Activated CD4-positive, alpha-beta T cell treated with anti-CD3 and anti-CD28 coated beads, Interleukin-2, amount 10 ng/mL, durations not matched to agents 24 days and 14 days (primary cell): Measurements from ENCODE around the gene MEIS2. TPM values are rescaled to one million over a fixed set of nuclear protein-coding genes. Genes with fewer than 3 reads are reported as not detected.

Source experiments
- DNase-seq: peaks from one replicate; pipeline ENCODE4 v3.0.0; 2022
- H3K27ac Mint-ChIP-seq: one replicate; pipeline ENCODE4 v1.8.0; 2022; ENCODE audit warnings: mild to moderate bottlenecking, mixed read lengths
- H3K27me3 Mint-ChIP-seq: one replicate; pipeline ENCODE4 v1.8.0; 2022; ENCODE audit warnings: mixed read lengths
- H3K36me3 Mint-ChIP-seq: one replicate; pipeline ENCODE4 v1.8.0; 2022; ENCODE audit warnings: low read depth, mild to moderate bottlenecking, mixed read lengths
- H3K4me1 Mint-ChIP-seq: one replicate; pipeline ENCODE4 v1.8.0; 2021; ENCODE audit warnings: mixed read lengths
- H3K4me3 Mint-ChIP-seq: one replicate; pipeline ENCODE4 v1.8.0; 2022; ENCODE audit warnings: mild to moderate bottlenecking, moderate library complexity, mixed read lengths
- H3K9me3 Mint-ChIP-seq: one replicate; pipeline ENCODE4 v1.8.0; 2021; ENCODE audit warnings: mixed read lengths
- intact Hi-C: fragments of 100-400 bp; cut with micrococcal nuclease; formaldehyde crosslinking; loops from one replicate; pipeline ENCODE4 v1.15.1; 2023
- total RNA-seq: library from RNA; stranded (reverse); gene quantifications from 2 replicates; pipeline ENCODE4 v1.2.3, GENCODE V29; 2022

Gene MEIS2
- total RNA-seq, 1 donor from 2014 or later, result not detected

GRCh38 chr15:37017031-37017625 is 83.2 kb downstream of the MEIS2 start:
- Mint-ChIP-seq H3K4me1 (no peaks in the 10 kb centered on the region), H3K27ac (no peak overlapping the region), H3K9me3 (no peaks in the 10 kb centered on the region), H3K4me3 (no peak overlapping the region), H3K27me3 (no peaks in the 10 kb centered on the region), H3K36me3 (no peaks in the 10 kb centered on the region)
- DNase-seq, result no peak
- intact Hi-C loops, result no loop called here

GRCh38 chr15:37016231-37016630 is 84.1 kb downstream of the MEIS2 start:
- Mint-ChIP-seq H3K27me3 (no peaks in the 10 kb centered on the region), H3K4me3 (no peak overlapping the region), H3K4me1 (no peaks in the 10 kb centered on the region), H3K27ac (no peak overlapping the region), H3K9me3 (no peaks in the 10 kb centered on the region), H3K36me3 (no peaks in the 10 kb centered on the region)
- intact Hi-C loops, result no loop called here
- no peak for DNase-seq

- H3K27me3 Mint-ChIP-seq, result no peaks in the 10 kb centered on the region
- intact Hi-C loops, result no loop called here
These were observed 84.9 kb downstream of the MEIS2 start for GRCh38 chr15:37015451-37015850.

GRCh38 chr15:37015035-37015434 is 85.3 kb downstream of the MEIS2 start:
- DNase-seq, result no peak
- intact Hi-C loops, result no loop called here
- H3K9me3 Mint-ChIP-seq, result no peaks in the 10 kb centered on the region
- no peaks in the 10 kb centered on the region for H3K27me3 Mint-ChIP-seq
- H3K4me1 Mint-ChIP-seq, result no peaks in the 10 kb centered on the region
- no peak overlapping the region for H3K27ac Mint-ChIP-seq
- H3K36me3 Mint-ChIP-seq, result no peaks in the 10 kb centered on the region
- H3K4me3 Mint-ChIP-seq, result no peak overlapping the region

More at GRCh38 chr15:37015451-37015850, 84.9 kb downstream of the MEIS2 start:
- H3K4me3 Mint-ChIP-seq, result no peak overlapping the region
- H3K4me1 Mint-ChIP-seq, result no peaks in the 10 kb centered on the region
- H3K9me3 Mint-ChIP-seq, result no peaks in the 10 kb centered on the region
- no peaks in the 10 kb centered on the region for H3K36me3 Mint-ChIP-seq
- H3K27ac Mint-ChIP-seq, result no peak overlapping the region
- no peak for DNase-seq

- no peak overlapping the region for H3K4me3 Mint-ChIP-seq
- no peaks in the 10 kb centered on the region for H3K9me3 Mint-ChIP-seq
- H3K36me3 Mint-ChIP-seq, result no peaks in the 10 kb centered on the region
- intact Hi-C loops, result no loop called here
- H3K27me3 Mint-ChIP-seq, result no peaks in the 10 kb centered on the region
- DNase-seq, result peak; percentile 9
- no peaks in the 10 kb centered on the region for H3K4me1 Mint-ChIP-seq
- H3K27ac Mint-ChIP-seq, result no peak overlapping the region
These were observed 85.8 kb downstream of the MEIS2 start for GRCh38 chr15:37014566-37014965.

- H3K27me3 Mint-ChIP-seq, result no peaks in the 10 kb centered on the region
- H3K9me3 Mint-ChIP-seq, result no peaks in the 10 kb centered on the region
- no peak overlapping the region for H3K4me3 Mint-ChIP-seq
- H3K27ac Mint-ChIP-seq, result no peak overlapping the region
- H3K36me3 Mint-ChIP-seq, result no peaks in the 10 kb centered on the region
- DNase-seq, result peak; percentile 9
- H3K4me1 Mint-ChIP-seq, result no peaks in the 10 kb centered on the region
- intact Hi-C loops, result no loop called here
These were observed 86.2 kb downstream of the MEIS2 start for GRCh38 chr15:37014137-37014536.

- Mint-ChIP-seq H3K36me3 (no peaks in the 10 kb centered on the region), H3K27me3 (no peaks in the 10 kb centered on the region), H3K4me3 (no peak overlapping the region), H3K9me3 (no peaks in the 10 kb centered on the region), H3K4me1 (no peaks in the 10 kb centered on the region), H3K27ac (no peak overlapping the region)
- DNase-seq, result no peak
- intact Hi-C loops, result no loop called here
These were observed 89.8 kb downstream of the MEIS2 start for GRCh38 chr15:37010595-37010994.

GRCh38 chr15:37009288-37009687 is 91.1 kb downstream of the MEIS2 start:
- H3K27me3 Mint-ChIP-seq, result no peaks in the 10 kb centered on the region
- no peaks in the 10 kb centered on the region for H3K9me3 Mint-ChIP-seq
- intact Hi-C loops, result no loop called here
- DNase-seq, result no peak
- no peak overlapping the region for H3K4me3 Mint-ChIP-seq
- no peaks in the 10 kb centered on the region for H3K36me3 Mint-ChIP-seq
- H3K4me1 Mint-ChIP-seq, result no peaks in the 10 kb centered on the region
- H3K27ac Mint-ChIP-seq, result no peak overlapping the region

- Mint-ChIP-seq H3K4me3 (no peak overlapping the region), H3K36me3 (no peaks in the 10 kb centered on the region), H3K4me1 (no peaks in the 10 kb centered on the region), H3K27ac (no peak overlapping the region), H3K9me3 (no peaks in the 10 kb centered on the region), H3K27me3 (no peaks in the 10 kb centered on the region)
- DNase-seq, result no peak
- intact Hi-C loops, result no loop called here
These were observed 92.1 kb downstream of the MEIS2 start for GRCh38 chr15:37008205-37008604.

- Mint-ChIP-seq H3K4me3 (no peak overlapping the region), H3K27me3 (no peaks in the 10 kb centered on the region), H3K27ac (no peak overlapping the region), H3K36me3 (no peaks in the 10 kb centered on the region), H3K4me1 (no peaks in the 10 kb centered on the region), H3K9me3 (no peaks in the 10 kb centered on the region)
- DNase-seq, result no peak
- intact Hi-C loops, result no loop called here
These were observed 93.0 kb downstream of the MEIS2 start for GRCh38 chr15:37007301-37007700.

- Mint-ChIP-seq H3K36me3 (no peaks in the 10 kb centered on the region), H3K4me1 (no peaks in the 10 kb centered on the region), H3K27ac (no peak overlapping the region), H3K27me3 (no peaks in the 10 kb centered on the region), H3K9me3 (no peaks in the 10 kb centered on the region), H3K4me3 (no peak overlapping the region)
- intact Hi-C loops, result no loop called here
- DNase-seq, result no peak
These were observed 95.2 kb downstream of the MEIS2 start for GRCh38 chr15:37004981-37005735.

- DNase-seq, result no peak
- Mint-ChIP-seq H3K27ac (no peak overlapping the region), H3K9me3 (no peaks in the 10 kb centered on the region), H3K27me3 (no peaks in the 10 kb centered on the region), H3K36me3 (no peaks in the 10 kb centered on the region), H3K4me1 (no peaks in the 10 kb centered on the region), H3K4me3 (no peak overlapping the region)
- intact Hi-C loops, result no loop called here
These were observed 95.9 kb downstream of the MEIS2 start for GRCh38 chr15:37004373-37004869.

- Mint-ChIP-seq H3K4me3 (no peak overlapping the region), H3K27me3 (no peaks in the 10 kb centered on the region), H3K36me3 (no peaks in the 10 kb centered on the region), H3K27ac (no peak overlapping the region), H3K9me3 (no peaks in the 10 kb centered on the region), H3K4me1 (no peaks in the 10 kb centered on the region)
- intact Hi-C loops, result no loop called here
- DNase-seq, result no peak
These were observed 98.2 kb downstream of the MEIS2 start for GRCh38 chr15:37002041-37002672.

- no peaks in the 10 kb centered on the region for H3K4me1 Mint-ChIP-seq
- no peak overlapping the region for H3K4me3 Mint-ChIP-seq
- H3K27me3 Mint-ChIP-seq, result no peaks in the 10 kb centered on the region
- no peaks in the 10 kb centered on the region for H3K36me3 Mint-ChIP-seq
- H3K9me3 Mint-ChIP-seq, result no peaks in the 10 kb centered on the region
- no peak overlapping the region for H3K27ac Mint-ChIP-seq
- no peak for DNase-seq
- intact Hi-C loops, result no loop called here
These were observed 98.9 kb downstream of the MEIS2 start for GRCh38 chr15:37001417-37001816.
